GM12878 (cell line): ENCODE measurements around the gene DNAH11. TPM values are rescaled to one million over a fixed set of nuclear protein-coding genes. Genes with fewer than 3 reads are reported as not detected.

ENCODE experiments used
- ATAC-seq: fragments of 200-7000 bp; cut with Tn5 transposase; 3 replicates; pipeline ENCODE4 v1.9.1; 2020; ENCODE audit warnings: mild to moderate bottlenecking, moderate library complexity
- BruUV-seq: library from RNA; stranded (reverse); fragments of 400-500 nt; replicated peaks from 2 replicates; lab custom pipeline; 2021; lab: Mats Ljungman, UMichigan
- CTCF ChIA-PET: fragments of 300-600 bp; sonication (Branson Sonifier 250); formaldehyde crosslinking; extraction: SDS; loops from one replicate; lab custom pipeline; 2021; ENCODE audit warnings: inconsistent platforms; lab: Yijun Ruan, JAX
- POLR2A ChIA-PET: fragments of 350-600 bp; formaldehyde crosslinking; extraction: SDS; loops from one replicate; lab custom pipeline; 2021; ENCODE audit warnings: inconsistent platforms; lab: Charles Lee
- RAD21 ChIA-PET: fragments of 300-600 bp; sonication (Branson Sonifier 250); formaldehyde crosslinking; loops from one replicate; lab custom pipeline; 2023; ENCODE audit warnings: antibody characterized with exemption; ENCODE audit not compliant: unreplicated experiment; lab: Charles Lee
- SMC1A ChIA-PET: fragments of 300-600 bp; sonication (Branson Sonifier 250); formaldehyde crosslinking; loops from one replicate; lab custom pipeline; 2023; ENCODE audit not compliant: unreplicated experiment, uncharacterized antibody; lab: Charles Lee
- DNase-seq: peaks from one replicate; pipeline ENCODE4 v3.0.0-alpha.2; 2011; ENCODE audit warnings: low read depth, low spot score
- FAIRE-seq: peaks from 3 replicates; lab custom pipeline; 2011; peaks lifted over from hg19 to GRCh38; lab: Jason Lieb, UNC
- H2AFZ ChIP-seq: 2 replicates; pipeline ENCODE4 v1.6.0; 2011; ENCODE audit warnings: low read depth, low read length, control low read depth; ENCODE audit not compliant: control insufficient read depth
- H3K27ac ChIP-seq: 2 replicates; pipeline ENCODE4 v1.5.1; 2011; ENCODE audit warnings: control low read depth; ENCODE audit not compliant: control insufficient read depth, insufficient read depth
- H3K27me3 ChIP-seq, 2 experiments: replicated peaks in 1 of 2; 2 replicates each; pipeline versions ENCODE4 v1.6.0 to v1.6.1; 2011; ENCODE audit warnings: low read length in 1 of 2; ENCODE audit not compliant: control insufficient read depth in 2 of 2, insufficient read depth in 2 of 2
- H3K36me3 ChIP-seq, 2 experiments: 2 replicates each; pipeline ENCODE4 v1.5.1; 2011; ENCODE audit warnings: low read length in 1 of 2; ENCODE audit not compliant: control insufficient read depth in 2 of 2, insufficient read depth in 2 of 2
- H3K4me1 ChIP-seq: 2 replicates; pipeline ENCODE4 v1.6.1; 2011; ENCODE audit warnings: mild to moderate bottlenecking, low read length, moderate library complexity, mixed read lengths; ENCODE audit not compliant: control insufficient read depth, insufficient read depth
- H3K4me2 ChIP-seq: 2 replicates; pipeline ENCODE4 v1.6.0; 2011; ENCODE audit warnings: control low read depth; ENCODE audit not compliant: control insufficient read depth, insufficient read depth
- H3K4me3 ChIP-seq: fragments of 200-600 bp; sonication (generic); 2 replicates; pipeline ENCODE4 v1.5.1; 2016
- H3K79me2 ChIP-seq: 2 replicates; pipeline ENCODE4 v1.6.0; 2011; ENCODE audit warnings: low read length; ENCODE audit not compliant: control insufficient read depth, insufficient read depth
- H3K9ac ChIP-seq: 2 replicates; pipeline ENCODE4 v1.8.0; 2011; ENCODE audit warnings: low read length, control low read depth, mixed read lengths; ENCODE audit not compliant: control insufficient read depth, insufficient read depth
- H3K9me3 ChIP-seq: replicated peaks from 3 replicates; pipeline ENCODE4 v1.5.1; 2011; ENCODE audit warnings: mild to moderate bottlenecking, low read length; ENCODE audit not compliant: control insufficient read depth, insufficient read depth
- H4K20me1 ChIP-seq: 2 replicates; pipeline ENCODE4 v1.6.0; 2011; ENCODE audit not compliant: control insufficient read depth, insufficient read depth
- CHD4 ChIP-seq: fragments of 200-600 bp; sonication (generic); IDR thresholded peaks from 2 replicates; pipeline ENCODE4 v1.6.1; 2016; ENCODE audit warnings: mild to moderate bottlenecking
- CUX1 ChIP-seq: IDR thresholded peaks from 2 replicates; pipeline ENCODE4 v1.6.1; 2012; ENCODE audit warnings: improper control_type of control experiment, low read depth, low read length; ENCODE audit not compliant: insufficient replicate concordance
- MYC ChIP-seq: IDR thresholded peaks from 2 replicates; pipeline ENCODE4 v1.6.1; 2011; ENCODE audit warnings: mild to moderate bottlenecking, low read length, moderate library complexity, inconsistent platforms; ENCODE audit not compliant: insufficient read depth, insufficient replicate concordance, insufficient read length, severe bottlenecking
- NKRF ChIP-seq: fragments of 450-650 bp; conservative IDR thresholded peaks from 2 replicates; pipeline ENCODE4 v1.6.1; 2017; ENCODE audit warnings: mild to moderate bottlenecking, moderate library complexity
- REST ChIP-seq: IDR thresholded peaks from 2 replicates; pipeline ENCODE4 v1.6.1; 2012; ENCODE audit warnings: mild to moderate bottlenecking, low read depth, low read length
- SUPT20H ChIP-seq: IDR thresholded peaks from 2 replicates; pipeline ENCODE4 v1.6.1; 2011; ENCODE audit warnings: low read depth, mild to moderate bottlenecking, low read length, moderate library complexity, borderline replicate concordance; ENCODE audit not compliant: control insufficient read depth
- TAF1 ChIP-seq: IDR thresholded peaks from 2 replicates; pipeline ENCODE4 v1.6.1; 2011; ENCODE audit warnings: mild to moderate bottlenecking, low read depth, low read length, borderline replicate concordance
- WRNIP1 ChIP-seq: IDR thresholded peaks from 2 replicates; pipeline ENCODE4 v1.6.1; 2011; ENCODE audit warnings: low read depth, low read length, improper control_type of control experiment, borderline replicate concordance
- ZNF24 ChIP-seq: fragments of 450-650 bp; IDR thresholded peaks from 2 replicates; pipeline ENCODE4 v1.6.1; 2017; ENCODE audit warnings: antibody characterized with exemption, mild to moderate bottlenecking
- ZNF384 ChIP-seq: IDR thresholded peaks from 2 replicates; pipeline ENCODE4 v1.6.1; 2012; ENCODE audit warnings: low read depth, mild to moderate bottlenecking, low read length, improper control_type of control experiment, borderline replicate concordance
- WGBS: methylation state at CpG from one replicate; pipeline ENCODE4 v1.1.6; 2016; ENCODE audit warnings: low lambda C conversion rate; ENCODE audit not compliant: insufficient replicate concordance, insufficient coverage; ENCODE audit errors: missing lambda C conversion rate; 5-methylcytosine and 5-hydroxymethylcytosine counted together
- in situ Hi-C: fragments of 300-500 bp; cut with MboI; formaldehyde crosslinking; loops from 9 replicates; pipeline ENCODE4 v1.14.3; 2018; ENCODE audit warnings: mixed read lengths
- intact Hi-C: fragments of 100-400 bp; cut with micrococcal nuclease; formaldehyde crosslinking; loops from one replicate; pipeline ENCODE4 v1.14.2; 2022; ENCODE audit not compliant: unreplicated experiment
- polyA plus RNA-seq, 11 experiments: library from polyadenylated mRNA; depleted of rRNA in 4 of 11; unstranded in 6 of 11; stranded (reverse) in 5 of 11; fragments of >200 nt; fragmentation: Nextera tagmentation in 4 of 11; fragmentation: Illumina TruSeq in 1 of 11; extraction: Ambion mirVana in 4 of 11; extraction: Trizol in 1 of 11; gene quantifications; 1 replicate in 1 of 11; 2 replicates in 10 of 11; pipeline versions ENCODE4 v1.2.1 to v1.2.3, GENCODE V29; 2011 to 2016; ENCODE audit warnings: inconsistent platforms in 2 of 11, missing spikeins in 2 of 11, low read depth in 1 of 11
- total RNA-seq, 4 experiments: library from RNA; depleted of rRNA in 3 of 4; stranded (reverse); fragments of >200 nt in 3 of 4; fragmentation: Illumina TruSeq in 1 of 4; extraction: Trizol in 1 of 4; gene quantifications; 2 replicates each; pipeline versions ENCODE4 v1.2.1 to v1.2.3, GENCODE V29; 2013 to 2021

Gene DNAH11
- total and polyA plus RNA-seq, 10 of the 15 experiments (the other 5 are each of a cell fraction or from before 2014, with no cell fraction given), result 0.03 to 0.56 (median 0.10) TPM

DNA sequence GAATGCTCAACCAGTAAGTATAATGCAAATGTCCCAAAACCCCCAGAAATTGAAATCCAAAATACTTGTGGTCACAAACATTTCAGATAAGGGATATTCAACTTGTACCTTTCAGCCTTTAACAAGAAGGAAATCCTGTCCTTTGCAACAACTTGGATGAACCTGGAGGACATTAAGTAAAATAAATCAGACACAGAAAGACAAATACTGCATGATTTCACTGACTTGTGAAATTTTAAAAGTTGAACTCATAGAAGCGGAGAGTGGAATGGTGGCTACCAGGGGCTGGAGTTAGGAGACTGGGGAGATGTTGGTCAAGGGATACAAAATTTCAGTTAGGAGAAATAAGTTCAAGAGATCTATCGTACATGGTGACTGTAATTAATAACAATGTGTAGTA, 187.6 kb downstream of the DNAH11 start (continued):
- no peak for TF ChIP-seq CUX1
- TF ChIP-seq, all 136 proteins: peak for 0

- 33% methylated on average over 3 of the region's 3 CpGs for WGBS
- ChIA-PET CTCF (no interaction called here), RAD21 (no interaction called here), SMC1A (no interaction called here), POLR2A (no interaction called here)
- no peak overlapping the region for H3K4me3 ChIP-seq
- no TSS peak for BruUV-seq
- H3K4me1 ChIP-seq, result no peaks in the 10 kb centered on the region
- DNase-seq (no peak), FAIRE-seq (no peak), ATAC-seq (no peak)
- H3K4me2 ChIP-seq, result no peak overlapping the region
- H3K27me3 ChIP-seq, result no peaks in the 10 kb centered on the region
- no peak overlapping the region for H3K9ac ChIP-seq
- intact Hi-C loops, result no loop called here
- in situ Hi-C loops, result no loop called here
- no peak overlapping the region for H3K27ac ChIP-seq
- no peaks in the 10 kb centered on the region for H3K79me2 ChIP-seq
- no peaks in the 10 kb centered on the region for H3K9me3 ChIP-seq
- no peak overlapping the region for H2AFZ ChIP-seq
- no peaks in the 10 kb centered on the region for H3K36me3 ChIP-seq
- no peaks in the 10 kb centered on the region for H4K20me1 ChIP-seq
- no peak for TF ChIP-seq ZNF24
- TF ChIP-seq SUPT20H, result no peak
- TF ChIP-seq TAF1, result no peak
- TF ChIP-seq MYC, result no peak
- TF ChIP-seq ZNF384, result no peak
- TF ChIP-seq WRNIP1, result no peak
- TF ChIP-seq CHD4, result no peak
- no peak for TF ChIP-seq NKRF
- no peak for TF ChIP-seq REST
Observed at GRCh38 chr7:21731977-21732376, 189.1 kb downstream of the DNAH11 start.
